Measurements from ENCODE around the gene RAB3A.

The RAB3A gene

DNA sequence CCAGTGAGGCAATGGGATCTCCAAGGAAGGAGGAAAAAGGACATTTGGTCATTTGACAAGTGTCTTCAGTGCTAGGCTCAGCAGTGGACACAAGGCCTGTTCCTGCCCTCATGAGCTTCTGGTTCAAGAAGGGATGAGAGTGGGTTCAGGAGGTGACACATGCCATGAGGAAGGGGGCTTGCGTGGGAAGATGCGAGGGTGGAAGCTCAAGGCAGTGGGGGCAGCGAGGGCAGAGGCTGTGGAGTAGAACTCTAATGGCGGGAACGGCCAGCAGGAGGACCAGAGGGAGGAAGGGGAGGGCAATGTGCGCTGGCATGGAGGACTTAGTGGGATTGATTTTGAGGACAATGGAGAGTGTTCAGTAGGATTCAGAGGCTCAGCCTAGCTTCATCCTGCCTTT lies 47.6 kb downstream of the RAB3A start:
- TF ChIP-seq CEBPB (IDR thresholded peaks at IDR 0.05) (no peak), ZBTB7A (IDR thresholded peaks at IDR 0.05; ENCODE audit: low read depth) (0 out of 2 replicates have a peak, but pooled peaks have one; percentile 22)

DNA sequence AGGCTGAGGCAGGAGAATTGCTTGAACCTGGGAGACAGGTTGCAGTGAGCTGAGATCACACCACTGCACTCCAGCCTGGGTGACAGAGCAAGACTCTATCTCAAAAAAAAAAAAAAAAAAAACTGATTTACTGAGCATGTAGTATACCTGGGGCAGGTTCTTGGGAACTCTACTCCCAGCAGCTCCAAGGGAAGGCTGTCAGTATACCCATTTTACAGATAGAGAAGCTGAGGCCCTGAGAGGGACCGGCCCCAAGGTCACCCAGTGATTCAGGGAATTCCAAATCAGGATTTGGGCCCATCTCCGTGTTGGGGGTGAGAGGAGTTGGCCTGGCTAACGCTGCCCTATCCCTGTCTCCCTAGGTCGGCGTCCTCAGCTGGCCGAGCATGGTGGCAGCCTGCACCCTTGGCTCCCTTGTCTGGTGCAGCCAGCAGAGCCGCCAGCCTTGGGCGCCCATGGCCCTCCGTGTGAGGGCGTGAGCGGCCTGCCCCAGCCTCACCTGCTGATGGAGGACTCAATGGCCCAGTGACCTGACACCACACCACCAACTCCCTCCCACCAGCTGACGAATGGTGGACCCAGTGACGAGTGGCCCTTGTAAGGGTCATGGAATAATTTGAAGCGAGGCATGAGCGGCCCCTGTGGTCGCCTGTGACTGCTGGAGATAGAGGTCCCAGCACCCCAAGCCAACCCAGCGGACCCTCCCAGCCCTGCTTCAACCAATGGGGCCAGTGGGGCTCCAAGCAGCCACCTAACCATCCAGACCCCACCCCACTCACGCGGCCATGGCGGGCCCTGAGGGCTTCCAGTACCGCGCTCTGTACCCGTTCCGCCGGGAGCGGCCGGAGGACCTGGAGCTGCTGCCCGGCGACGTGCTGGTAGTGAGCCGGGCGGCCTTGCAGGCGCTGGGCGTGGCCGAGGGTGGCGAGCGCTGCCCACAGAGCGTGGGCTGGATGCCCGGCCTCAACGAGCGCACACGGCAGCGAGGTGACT lies 48.5 kb downstream of the RAB3A start:
- no peak for TF ChIP-seq CREB1 (IDR thresholded peaks at IDR 0.05; ENCODE audit: low read depth)
- TF ChIP-seq NFIC (IDR thresholded peaks at IDR 0.05), result peak; percentile 46; the same call in 1 of the 2 replicates
- peak; percentile 78 for TF ChIP-seq EGR1 (IDR thresholded peaks at IDR 0.05)
- no peak for TF ChIP-seq TEAD4 (IDR thresholded peaks at IDR 0.05)

DNA sequence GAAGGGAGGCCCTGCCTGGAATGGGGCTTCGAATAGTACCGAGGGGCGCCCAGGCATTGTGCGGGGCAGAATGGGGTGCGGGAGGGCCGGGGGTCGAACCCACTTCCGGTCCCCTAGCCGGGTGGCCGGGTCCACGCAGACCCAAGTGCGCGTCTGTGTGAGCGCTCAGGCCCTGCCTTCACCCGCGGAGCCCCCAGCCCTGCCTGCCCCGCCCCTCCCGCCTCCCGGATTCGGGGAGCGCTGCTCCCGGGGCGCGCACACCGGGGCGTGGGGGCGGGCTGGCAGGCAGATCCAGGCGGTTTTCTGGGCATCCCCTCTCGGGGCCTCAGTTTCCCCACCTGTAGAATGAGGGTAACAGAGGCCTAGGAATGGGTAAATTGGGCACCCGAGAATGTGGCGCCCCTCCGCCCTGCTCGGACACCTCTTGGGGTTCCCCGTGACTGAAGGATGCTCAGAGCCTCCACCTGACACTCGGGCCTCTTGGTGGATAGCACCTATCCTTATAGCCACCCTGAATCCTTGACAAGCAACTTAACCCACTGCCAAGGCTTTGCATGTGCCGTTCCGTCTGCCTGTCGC lies 50.2 kb downstream of the RAB3A start:
- TF ChIP-seq TAF1 (IDR thresholded peaks at IDR 0.05; ENCODE audit: low read depth), result no peak
- TF ChIP-seq, protein P1, sequence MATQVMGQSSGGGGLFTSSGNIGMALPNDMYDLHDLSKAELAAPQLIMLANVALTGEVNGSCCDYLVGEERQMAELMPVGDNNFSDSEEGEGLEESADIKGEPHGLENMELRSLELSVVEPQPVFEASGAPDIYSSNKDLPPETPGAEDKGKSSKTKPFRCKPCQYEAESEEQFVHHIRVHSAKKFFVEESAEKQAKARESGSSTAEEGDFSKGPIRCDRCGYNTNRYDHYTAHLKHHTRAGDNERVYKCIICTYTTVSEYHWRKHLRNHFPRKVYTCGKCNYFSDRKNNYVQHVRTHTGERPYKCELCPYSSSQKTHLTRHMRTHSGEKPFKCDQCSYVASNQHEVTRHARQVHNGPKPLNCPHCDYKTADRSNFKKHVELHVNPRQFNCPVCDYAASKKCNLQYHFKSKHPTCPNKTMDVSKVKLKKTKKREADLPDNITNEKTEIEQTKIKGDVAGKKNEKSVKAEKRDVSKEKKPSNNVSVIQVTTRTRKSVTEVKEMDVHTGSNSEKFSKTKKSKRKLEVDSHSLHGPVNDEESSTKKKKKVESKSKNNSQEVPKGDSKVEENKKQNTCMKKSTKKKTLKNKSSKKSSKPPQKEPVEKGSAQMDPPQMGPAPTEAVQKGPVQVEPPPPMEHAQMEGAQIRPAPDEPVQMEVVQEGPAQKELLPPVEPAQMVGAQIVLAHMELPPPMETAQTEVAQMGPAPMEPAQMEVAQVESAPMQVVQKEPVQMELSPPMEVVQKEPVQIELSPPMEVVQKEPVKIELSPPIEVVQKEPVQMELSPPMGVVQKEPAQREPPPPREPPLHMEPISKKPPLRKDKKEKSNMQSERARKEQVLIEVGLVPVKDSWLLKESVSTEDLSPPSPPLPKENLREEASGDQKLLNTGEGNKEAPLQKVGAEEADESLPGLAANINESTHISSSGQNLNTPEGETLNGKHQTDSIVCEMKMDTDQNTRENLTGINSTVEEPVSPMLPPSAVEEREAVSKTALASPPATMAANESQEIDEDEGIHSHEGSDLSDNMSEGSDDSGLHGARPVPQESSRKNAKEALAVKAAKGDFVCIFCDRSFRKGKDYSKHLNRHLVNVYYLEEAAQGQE (IDR thresholded peaks at IDR 0.05; ENCODE audit: low read depth), result no peak
- TF ChIP-seq YY1 (IDR thresholded peaks at IDR 0.05; ENCODE audit: low read depth), result no peak
- TF ChIP-seq RAD21 (IDR thresholded peaks at IDR 0.05; ENCODE audit: low read depth), result no peak
- TF ChIP-seq, protein P2, sequence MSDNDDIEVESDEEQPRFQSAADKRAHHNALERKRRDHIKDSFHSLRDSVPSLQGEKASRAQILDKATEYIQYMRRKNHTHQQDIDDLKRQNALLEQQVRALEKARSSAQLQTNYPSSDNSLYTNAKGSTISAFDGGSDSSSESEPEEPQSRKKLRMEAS (IDR thresholded peaks at IDR 0.05), result no peak
- no peak for TF ChIP-seq EGR1 (IDR thresholded peaks at IDR 0.05)
- no peak for TF ChIP-seq CEBPB (IDR thresholded peaks at IDR 0.05)
- TF ChIP-seq CREB1 (IDR thresholded peaks at IDR 0.05; ENCODE audit: low read depth), result no peak
- TF ChIP-seq, protein P3, sequence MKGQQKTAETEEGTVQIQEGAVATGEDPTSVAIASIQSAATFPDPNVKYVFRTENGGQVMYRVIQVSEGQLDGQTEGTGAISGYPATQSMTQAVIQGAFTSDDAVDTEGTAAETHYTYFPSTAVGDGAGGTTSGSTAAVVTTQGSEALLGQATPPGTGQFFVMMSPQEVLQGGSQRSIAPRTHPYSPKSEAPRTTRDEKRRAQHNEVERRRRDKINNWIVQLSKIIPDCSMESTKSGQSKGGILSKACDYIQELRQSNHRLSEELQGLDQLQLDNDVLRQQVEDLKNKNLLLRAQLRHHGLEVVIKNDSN (IDR thresholded peaks at IDR 0.05), result no peak
- TF ChIP-seq TCF12 (IDR thresholded peaks at IDR 0.05; ENCODE audit: low read depth), result no peak
- TF ChIP-seq ZBTB7A (IDR thresholded peaks at IDR 0.05; ENCODE audit: low read depth), result no peak
- no peak for TF ChIP-seq TEAD4 (IDR thresholded peaks at IDR 0.05)
- TF ChIP-seq EP300 (IDR thresholded peaks at IDR 0.05; ENCODE audit: borderline replicate concordance), result no peak
- TF ChIP-seq FOXM1 (IDR thresholded peaks at IDR 0.05; ENCODE audit: borderline replicate concordance, low read depth), result no peak
- no peak for TF ChIP-seq NFIC (IDR thresholded peaks at IDR 0.05)

DNA sequence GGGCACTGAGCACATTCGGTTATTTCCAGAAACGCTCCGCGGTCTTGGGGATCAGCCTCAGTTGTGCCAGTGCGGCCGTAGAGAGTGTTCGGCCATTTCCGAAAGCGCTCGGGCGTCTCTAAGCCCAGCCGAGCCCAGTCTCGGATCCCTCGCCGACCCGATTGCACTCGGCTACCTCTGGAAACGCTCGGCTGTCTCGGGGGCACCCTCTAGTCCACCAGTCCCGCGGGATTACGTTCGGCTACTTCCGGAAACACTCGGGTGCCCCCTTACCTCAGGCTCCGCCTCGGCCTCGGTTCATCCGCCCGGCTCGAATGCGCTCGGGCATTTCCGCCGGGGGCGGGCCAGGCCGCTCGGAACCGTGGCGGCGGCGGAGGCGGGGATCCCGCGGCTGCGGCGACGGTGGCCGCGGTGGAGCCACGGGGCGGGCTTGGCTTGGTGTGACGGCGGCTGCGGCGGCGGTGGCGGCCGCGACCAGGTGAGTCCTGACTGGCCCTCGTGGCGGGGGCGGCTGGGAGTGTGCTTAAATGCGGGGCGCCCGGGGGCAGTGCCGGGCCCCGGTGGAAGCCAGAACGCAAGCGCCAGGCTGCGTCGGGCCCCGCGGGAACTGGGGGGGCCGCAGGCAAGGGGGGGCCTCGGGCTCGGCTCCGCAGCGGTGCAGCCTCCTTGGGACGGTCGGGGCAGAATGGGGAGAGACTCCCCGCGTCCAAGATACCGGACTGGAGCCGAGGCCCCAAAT lies 50.9 kb downstream of the RAB3A start, which contains the start of gene PIK3R2:
Gene PIK3R2 (plus strand): TSS at position 347 of the 739 bp plus-strand sequence. CDS start 2,717 bp downstream, outside the sequence.
- TF ChIP-seq TCF12 (IDR thresholded peaks at IDR 0.05; ENCODE audit: low read depth) (no peak), YY1 (IDR thresholded peaks at IDR 0.05; ENCODE audit: low read depth) (no peak), FOXM1 (IDR thresholded peaks at IDR 0.05; ENCODE audit: borderline replicate concordance, low read depth) (no peak), EGR1 (IDR thresholded peaks at IDR 0.05) (no peak), CREB1 (IDR thresholded peaks at IDR 0.05; ENCODE audit: low read depth) (no peak), NFIC (IDR thresholded peaks at IDR 0.05) (no peak), TEAD4 (IDR thresholded peaks at IDR 0.05) (no peak), CEBPB (IDR thresholded peaks at IDR 0.05) (no peak), EP300 (IDR thresholded peaks at IDR 0.05; ENCODE audit: borderline replicate concordance) (peak; percentile 26; the same call in 1 of the 2 replicates), RAD21 (IDR thresholded peaks at IDR 0.05; ENCODE audit: low read depth) (no peak), ZBTB7A (IDR thresholded peaks at IDR 0.05; ENCODE audit: low read depth) (peak; percentile 44; the same call in 1 of the 2 replicates), TAF1 (IDR thresholded peaks at IDR 0.05; ENCODE audit: low read depth) (peak; percentile 14; the same call in 1 of the 2 replicates)
- TF ChIP-seq, protein P1 (IDR thresholded peaks at IDR 0.05; ENCODE audit: low read depth), result no peak
- TF ChIP-seq, protein P2 (IDR thresholded peaks at IDR 0.05), result peak; percentile 55; the same call in 1 of the 2 replicates
- TF ChIP-seq, protein P3 (IDR thresholded peaks at IDR 0.05), result no peak

DNA sequence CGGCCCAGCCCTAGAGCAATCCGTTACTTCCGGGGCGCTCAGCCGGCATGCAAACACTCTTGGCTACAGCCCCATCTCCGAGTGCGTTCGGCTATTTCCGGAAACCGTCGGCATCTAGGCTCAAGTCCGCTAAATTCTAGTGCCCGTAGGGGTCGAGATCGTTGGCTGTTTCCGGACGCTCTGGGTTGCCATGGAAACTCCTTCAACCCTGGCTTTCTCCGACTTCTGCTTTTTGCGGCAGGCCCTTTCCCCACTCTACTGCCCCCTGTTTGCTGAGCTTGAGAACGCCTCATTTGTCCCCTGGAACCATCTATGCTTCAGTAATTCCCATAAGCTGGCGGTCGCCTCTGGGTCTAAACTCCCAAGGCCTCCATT lies 51.4 kb downstream of the RAB3A start:
- TF ChIP-seq NFIC (IDR thresholded peaks at IDR 0.05), result no peak
- TF ChIP-seq, protein P3 (IDR thresholded peaks at IDR 0.05), result no peak
- TF ChIP-seq EP300 (IDR thresholded peaks at IDR 0.05; ENCODE audit: borderline replicate concordance), result no peak
- TF ChIP-seq EGR1 (IDR thresholded peaks at IDR 0.05), result no peak
- peak; percentile 8; the same call in 1 of the 2 replicates for TF ChIP-seq YY1 (IDR thresholded peaks at IDR 0.05; ENCODE audit: low read depth)
- TF ChIP-seq RAD21 (IDR thresholded peaks at IDR 0.05; ENCODE audit: low read depth), result peak; percentile 22; the same call in 1 of the 2 replicates
- no peak; the same call in 1 of the 2 replicates for TF ChIP-seq TAF1 (IDR thresholded peaks at IDR 0.05; ENCODE audit: low read depth)
- TF ChIP-seq, protein P2 (IDR thresholded peaks at IDR 0.05), result no peak
- TF ChIP-seq CEBPB (IDR thresholded peaks at IDR 0.05), result no peak
- TF ChIP-seq TCF12 (IDR thresholded peaks at IDR 0.05; ENCODE audit: low read depth), result no peak
- TF ChIP-seq TEAD4 (IDR thresholded peaks at IDR 0.05), result peak; percentile 38; the same call in 1 of the 2 replicates
- TF ChIP-seq ZBTB7A (IDR thresholded peaks at IDR 0.05; ENCODE audit: low read depth), result no peak; the same call in 1 of the 2 replicates
- no peak for TF ChIP-seq FOXM1 (IDR thresholded peaks at IDR 0.05; ENCODE audit: borderline replicate concordance, low read depth)
- TF ChIP-seq, protein P1 (IDR thresholded peaks at IDR 0.05; ENCODE audit: low read depth), result no peak

Data from Ishikawa (cell line).